Transverse colon (tissue), 4 donors: ENCODE data around the gene RTL5. TPM values are rescaled to one million over a fixed set of nuclear protein-coding genes. Genes with fewer than 3 reads are reported as not detected.

Source experiments
- DNase-seq: peaks from one replicate; pipeline ENCODE4 v3.0.0-alpha.2; 2019
- H3K27ac ChIP-seq, 4 donors: fragments of 200-600 bp; sonication (generic); 2 replicates each; pipeline ENCODE4 v1.5.1; 2016 to 2018; ENCODE audit warnings: inconsistent platforms in 4 of 4
- H3K27me3 ChIP-seq: fragments of 200-600 bp; sonication (generic); 2 replicates; pipeline ENCODE4 v1.5.1; 2017; ENCODE audit warnings: inconsistent platforms
- H3K36me3 ChIP-seq, 4 donors: fragments of 200-600 bp; sonication (generic); 2 replicates each; pipeline ENCODE4 v1.5.1; 2017 to 2019; ENCODE audit warnings: inconsistent platforms in 4 of 4
- H3K4me1 ChIP-seq, 4 donors: fragments of 200-600 bp; sonication (generic); 2 replicates each; pipeline ENCODE4 v1.5.1; 2017 to 2020; ENCODE audit warnings: inconsistent platforms in 4 of 4
- H3K4me3 ChIP-seq, 4 donors: fragments of 200-600 bp; sonication (generic); 1 replicate in 1 of 4; 2 replicates in 3 of 4; pipeline versions ENCODE4 v1.5.1 to v1.6.1; 2017 to 2019; ENCODE audit warnings: inconsistent platforms in 4 of 4
- H3K9me3 ChIP-seq, 2 donors: fragments of 200-600 bp; sonication (generic); 2 replicates each; pipeline ENCODE4 v1.5.1; 2017 to 2019; ENCODE audit warnings: inconsistent platforms in 2 of 2
- CTCF ChIP-seq, 5 experiments: fragments of 200-600 bp in 3 of 5; fragments of 450-650 bp in 2 of 5; sonication (generic) in 3 of 5; IDR thresholded peaks; 1 replicate in 2 of 5; 2 replicates in 3 of 5; pipeline ENCODE4 v1.5.1; 2016 to 2017; ENCODE audit warnings: antibody characterized with exemption in 5 of 5, inconsistent platforms in 3 of 5, mild to moderate bottlenecking in 2 of 5, moderate library complexity in 1 of 5
- EP300 ChIP-seq: sonication (generic); formaldehyde crosslinking; IDR thresholded peaks from one replicate; pipeline ENCODE4 v1.6.1; 2017; ENCODE audit warnings: antibody characterized with exemption, low read depth
- POLR2A ChIP-seq: fragments of 450-650 bp; IDR thresholded peaks from one replicate; pipeline ENCODE4 v1.6.1; 2016; ENCODE audit warnings: antibody characterized with exemption, mild to moderate bottlenecking, moderate library complexity
- POLR2AphosphoS5 ChIP-seq, 3 donors: sonication (generic); formaldehyde crosslinking; IDR thresholded peaks; one replicate each; pipeline ENCODE4 v1.6.1; 2016; ENCODE audit warnings: antibody characterized with exemption in 3 of 3
- WGBS, 2 donors: methylation state at CpG; one replicate each; pipeline ENCODE4 v1.1.5; 2018; ENCODE audit warnings: low coverage in 1 of 2; 5-methylcytosine and 5-hydroxymethylcytosine counted together
- in situ Hi-C, 4 donors: fragments of 200-750 bp; cut with MboI; loops; one replicate each; pipeline versions ENCODE4 v1.15.0 to v1.15.1; 2017; ENCODE audit warnings: low sequenced_read_pairs in 3 of 4, low pct_ligation_motif_present in 1 of 4, low pct_unique_long_range_greater_than_20kb in 1 of 4
- intact Hi-C: fragments of 100-400 bp; cut with DNase I; formaldehyde crosslinking; loops from one replicate; pipeline ENCODE4 v1.15.1; 2023; ENCODE audit warnings: low total_unique reads
- total RNA-seq, 4 donors: library from RNA; depleted of rRNA; stranded (reverse); fragments of >200 nt; gene quantifications; one replicate each; pipeline ENCODE4 v1.1.0, GENCODE V29; 2016

RTL5 gene
- total RNA-seq, 4 donors from 2014 or later, result 1.3 to 6.0 (median 2.5) TPM

DNA sequence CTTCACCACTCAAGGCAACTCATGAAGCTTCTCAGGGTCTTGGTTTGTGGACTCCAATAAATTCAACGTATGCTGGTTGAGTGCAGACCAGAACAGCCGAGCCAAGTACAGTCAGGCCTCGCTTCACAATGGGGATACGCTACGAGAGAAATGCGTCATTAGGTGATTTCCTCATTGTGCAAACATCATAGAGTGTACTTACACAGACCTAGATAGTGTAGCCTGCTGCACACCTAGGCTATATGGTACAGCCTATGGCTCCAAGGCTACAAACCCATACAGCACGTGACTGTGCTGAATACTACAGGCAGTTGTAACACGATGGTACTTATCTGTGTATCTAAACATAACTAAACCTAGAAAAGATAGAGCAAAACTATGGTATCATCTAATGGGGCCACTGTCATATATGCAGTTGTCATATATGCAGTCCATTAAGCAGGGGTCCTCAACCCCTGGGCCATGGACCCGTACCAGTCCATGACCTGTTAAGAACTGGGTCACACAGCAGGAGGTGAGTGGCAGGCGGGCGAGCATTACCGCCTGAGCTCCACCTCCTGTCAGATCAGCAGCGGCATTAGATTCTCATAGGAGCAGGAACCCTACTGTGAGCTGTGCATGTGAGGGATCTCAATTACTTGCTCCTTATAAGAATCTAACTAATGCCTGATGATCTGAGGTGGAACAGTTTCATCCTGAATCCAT is 31.5 kb downstream of the RTL5 start:
- H3K36me3 ChIP-seq, result no peaks in the 10 kb centered on the region
- TF ChIP-seq CTCF (IDR thresholded peaks at IDR 0.05) (no peak), EP300 (no peak), POLR2AphosphoS5 (IDR thresholded peaks at IDR 0.05) (no peak), POLR2A (no peak)
- intact Hi-C loops (no loop called here), in situ Hi-C loops (no loop called here)
- no peak overlapping the region for H3K4me3 ChIP-seq
- 61 to 82% methylated on average over 5 to 13 of the region's 13 CpGs for WGBS, 2 donors
- H3K9me3 ChIP-seq, result no peaks in the 10 kb centered on the region
- H3K27me3 ChIP-seq, result no peaks in the 10 kb centered on the region
- DNase-seq, result no peak
- H3K4me1 ChIP-seq, result no peaks in the 10 kb centered on the region
- H3K27ac ChIP-seq, result no peak overlapping the region

GRCh38 chrX:72097098-72097497 is 34.6 kb downstream of the RTL5 start:
- Histone ChIP-seq H3K27me3 (no peaks in the 10 kb centered on the region), H3K36me3 (no peaks in the 10 kb centered on the region), H3K27ac (no peak overlapping the region), H3K4me3 (no peak overlapping the region), H3K4me1 (no peaks in the 10 kb centered on the region), H3K9me3 (no peaks in the 10 kb centered on the region)
- 60 to 73% methylated on average over 3 of the region's 3 CpGs for WGBS, 2 donors
- TF ChIP-seq POLR2A, result no peak
- no peak for TF ChIP-seq EP300
- no peak for TF ChIP-seq CTCF (IDR thresholded peaks at IDR 0.05)
- TF ChIP-seq POLR2AphosphoS5 (IDR thresholded peaks at IDR 0.05), result no peak
- DNase-seq, result no peak
- in situ Hi-C loops, result no loop called here
- intact Hi-C loops, result no loop called here

GRCh38 chrX:72095370-72095769 is 36.3 kb downstream of the RTL5 start:
- intact Hi-C loops (no loop called here), in situ Hi-C loops (no loop called here)
- H3K27me3 ChIP-seq, result no peaks in the 10 kb centered on the region
- no peaks in the 10 kb centered on the region for H3K4me1 ChIP-seq
- DNase-seq, result no peak
- no peak overlapping the region for H3K4me3 ChIP-seq
- H3K36me3 ChIP-seq, result no peaks in the 10 kb centered on the region
- H3K9me3 ChIP-seq, result no peaks in the 10 kb centered on the region
- WGBS, 2 donors, result 44% methylated on average over 2 of the region's 2 CpGs; no CpG with 5 or more reads in 1 of the 2 donors
- no peak overlapping the region for H3K27ac ChIP-seq
- TF ChIP-seq POLR2A (no peak), POLR2AphosphoS5 (IDR thresholded peaks at IDR 0.05) (no peak), EP300 (no peak), CTCF (IDR thresholded peaks at IDR 0.05) (no peak)

DNA sequence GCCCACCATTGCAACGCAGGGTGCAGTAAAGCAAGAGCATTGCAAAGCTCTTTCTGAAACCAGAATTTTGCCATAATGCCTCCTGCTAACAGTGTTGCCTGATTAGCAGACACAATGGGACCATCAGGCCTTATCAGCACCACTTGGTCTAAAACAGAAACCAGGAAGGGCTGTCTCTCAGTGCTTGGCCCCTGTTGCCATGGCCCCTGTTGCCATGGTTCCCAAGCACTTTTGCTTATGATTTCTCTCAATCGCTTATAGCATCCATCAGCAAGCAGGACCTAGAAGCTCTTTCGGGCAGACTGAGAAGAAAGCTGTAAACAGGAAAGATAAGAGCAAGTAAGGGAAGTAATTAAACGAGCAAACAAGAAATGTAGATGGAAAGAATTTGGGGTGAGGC is 36.8 kb downstream of the RTL5 start:
- peak; percentile 15 for DNase-seq
- Histone ChIP-seq H3K36me3 (no peaks in the 10 kb centered on the region), H3K27me3 (no peaks in the 10 kb centered on the region), H3K27ac (no peak overlapping the region), H3K9me3 (no peaks in the 10 kb centered on the region), H3K4me3 (no peak overlapping the region), H3K4me1 (no peaks in the 10 kb centered on the region)
- WGBS, 2 donors, result 29 to 30% methylated on average over 1 to 4 of the region's 4 CpGs
- TF ChIP-seq CTCF (IDR thresholded peaks at IDR 0.05) (no peak), POLR2AphosphoS5 (IDR thresholded peaks at IDR 0.05) (no peak), EP300 (no peak), POLR2A (no peak)
- intact Hi-C loops, result no loop called here
- in situ Hi-C loops, result no loop called here
